HG02981 (cell line): ENCODE data around the gene OTUD7B.

Source experiments
- ATAC-seq: cut with Tn5 transposase; IDR thresholded peaks from one replicate; pipeline ENCODE4 v1.9.1; 2021; ENCODE audit warnings: mild to moderate bottlenecking, moderate library complexity; ENCODE audit not compliant: unreplicated experiment

The OTUD7B gene

DNA sequence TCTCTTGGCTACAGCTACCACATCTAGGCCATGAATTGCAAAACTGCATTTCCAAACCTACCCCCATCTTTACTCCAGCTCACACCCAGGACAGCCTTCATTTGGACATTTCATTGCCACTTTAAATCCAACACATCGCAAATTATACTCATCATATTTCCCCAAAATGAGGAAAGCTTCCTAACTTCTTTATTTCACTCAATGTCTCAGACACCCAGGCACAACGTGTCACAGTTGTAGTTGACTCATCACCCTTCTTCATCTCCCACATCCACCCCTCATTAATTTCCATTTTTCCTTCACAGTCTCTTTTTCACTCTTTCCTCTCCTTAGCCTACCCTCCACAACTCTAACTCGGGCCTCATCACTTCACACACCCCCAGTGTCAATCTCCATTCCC, 6.7 kb downstream of the OTUD7B start:
- no peak for ATAC-seq

GRCh38 chr1:150002217-150002616, 8.3 kb downstream of the OTUD7B start:
- ATAC-seq, result no peak

- no peak for ATAC-seq
Measured at GRCh38 chr1:150001415-150001814, 9.1 kb downstream of the OTUD7B start.

DNA sequence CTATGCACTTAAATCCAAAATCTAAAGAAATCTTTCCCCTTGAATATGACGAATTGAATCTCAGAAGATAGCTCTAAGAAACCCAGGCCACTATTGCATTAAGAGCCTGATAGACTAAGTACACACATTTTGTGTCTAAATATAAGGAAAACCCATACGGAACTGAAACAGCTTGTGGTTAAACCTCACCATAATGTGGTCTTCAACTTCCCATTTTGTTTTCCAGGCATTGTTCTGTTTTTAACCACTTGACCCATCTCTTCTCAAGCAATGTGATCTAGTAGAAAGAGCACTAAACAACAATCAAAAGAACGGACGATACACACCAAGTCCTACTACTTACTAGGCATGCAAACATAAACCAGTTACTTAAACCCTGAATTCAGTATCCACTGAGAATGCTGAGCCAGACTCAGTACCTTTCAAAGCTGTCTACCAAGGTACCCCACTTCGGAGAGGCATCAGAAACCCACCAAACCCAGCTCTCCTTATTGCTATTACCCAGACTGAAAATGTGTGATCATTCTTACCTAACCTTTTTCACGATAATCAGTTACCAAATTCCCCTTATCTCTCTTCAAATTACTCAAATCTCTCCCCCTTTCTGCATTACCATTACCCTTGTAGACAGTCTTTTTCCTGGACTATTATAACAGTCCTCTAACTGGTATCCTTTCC, 12.8 kb downstream of the OTUD7B start:
- ATAC-seq, result no peak

DNA sequence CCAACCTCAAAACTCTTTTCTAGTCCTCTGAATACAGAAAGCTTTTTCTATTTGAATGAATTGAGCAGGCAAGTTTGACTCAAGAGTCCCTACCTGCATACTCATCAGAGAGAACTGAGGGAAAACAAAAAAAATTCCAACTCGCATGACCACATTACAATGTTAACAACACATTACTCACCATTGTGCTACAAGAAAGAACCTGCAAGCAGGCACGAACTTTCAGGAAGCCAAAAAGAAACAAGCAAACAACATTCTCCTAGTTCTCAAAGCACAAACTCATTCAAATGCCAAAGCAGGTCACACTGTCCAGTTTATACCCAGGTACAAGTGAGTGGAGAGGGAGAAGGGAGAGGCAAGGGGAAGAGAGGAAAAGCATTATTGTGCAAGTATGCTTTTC, 14.6 kb downstream of the OTUD7B start:
- ATAC-seq, result no peak

- ATAC-seq, result no peak
Measured at GRCh38 chr1:149993764-149994163, 16.8 kb downstream of the OTUD7B start.

DNA sequence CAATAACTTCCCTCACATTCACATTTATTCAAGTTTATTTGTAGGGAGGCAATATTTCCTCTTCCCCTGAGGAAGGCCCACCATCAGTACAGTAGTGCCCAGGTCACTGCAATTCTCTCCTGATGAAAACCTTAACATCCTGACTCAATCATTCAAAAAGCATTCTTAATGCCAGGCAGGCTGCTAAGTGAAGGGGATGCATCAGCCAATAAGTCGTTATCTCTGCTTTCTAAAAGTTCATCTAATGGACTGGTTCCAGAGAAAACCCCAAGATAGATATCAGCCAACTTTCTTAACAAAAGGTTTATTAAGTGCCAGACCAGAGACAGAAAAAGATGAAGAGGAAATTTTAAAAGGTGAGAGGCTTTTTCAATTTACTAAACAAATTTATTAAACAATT, 17.3 kb downstream of the OTUD7B start:
- ATAC-seq, result no peak

DNA sequence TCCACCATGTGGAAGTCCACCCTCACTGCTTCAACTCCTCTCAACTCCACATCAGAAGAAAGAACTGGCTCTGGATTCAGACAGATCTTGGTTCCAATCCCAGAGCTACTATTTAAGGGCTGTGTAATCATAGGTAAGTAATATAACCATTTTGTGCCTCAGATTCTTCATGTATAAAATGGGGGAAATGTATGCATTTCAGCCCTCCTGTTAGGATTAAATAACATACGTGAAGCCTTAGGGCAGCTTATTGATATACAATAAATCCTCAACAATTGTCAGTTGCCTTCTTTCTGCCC, 23.3 kb downstream of the OTUD7B start:
- no peak for ATAC-seq

DNA sequence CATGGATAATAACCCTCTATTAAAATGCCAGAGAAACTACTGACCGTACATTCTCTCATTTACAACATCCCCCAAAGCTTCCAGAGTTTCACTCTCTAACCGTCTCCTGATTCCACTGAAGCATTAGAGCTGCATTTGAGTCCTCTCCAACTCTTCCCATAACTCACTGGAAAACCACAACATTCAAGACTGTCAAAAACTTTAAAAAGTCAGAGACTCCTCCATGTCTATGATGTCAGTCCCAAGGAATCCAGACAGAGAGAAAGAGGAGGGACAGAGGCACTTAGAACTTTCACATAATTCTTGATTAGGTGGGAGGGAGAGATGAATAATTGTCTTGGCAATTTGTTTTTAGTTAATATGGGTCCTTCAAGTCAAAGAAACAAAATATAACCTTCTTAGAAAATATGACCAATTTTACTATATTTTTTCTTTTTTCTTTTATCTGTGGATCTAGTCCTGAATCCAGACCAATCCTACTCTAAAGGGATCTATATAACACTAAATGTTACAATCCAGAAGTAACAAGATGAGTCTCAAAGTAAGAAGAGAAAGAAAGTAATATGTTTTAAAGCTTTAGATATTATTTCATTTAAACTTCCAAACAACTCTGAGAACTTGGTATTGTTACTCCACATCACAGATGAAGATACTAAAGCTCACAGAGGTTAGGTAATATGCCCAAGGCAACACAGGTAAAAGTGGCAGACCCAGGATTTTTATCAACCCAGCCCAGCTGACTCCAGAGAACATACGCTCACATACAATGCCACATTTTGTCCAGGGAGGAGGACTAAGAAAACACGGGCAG, 23.8 kb downstream of the OTUD7B start:
- no peak for ATAC-seq

DNA sequence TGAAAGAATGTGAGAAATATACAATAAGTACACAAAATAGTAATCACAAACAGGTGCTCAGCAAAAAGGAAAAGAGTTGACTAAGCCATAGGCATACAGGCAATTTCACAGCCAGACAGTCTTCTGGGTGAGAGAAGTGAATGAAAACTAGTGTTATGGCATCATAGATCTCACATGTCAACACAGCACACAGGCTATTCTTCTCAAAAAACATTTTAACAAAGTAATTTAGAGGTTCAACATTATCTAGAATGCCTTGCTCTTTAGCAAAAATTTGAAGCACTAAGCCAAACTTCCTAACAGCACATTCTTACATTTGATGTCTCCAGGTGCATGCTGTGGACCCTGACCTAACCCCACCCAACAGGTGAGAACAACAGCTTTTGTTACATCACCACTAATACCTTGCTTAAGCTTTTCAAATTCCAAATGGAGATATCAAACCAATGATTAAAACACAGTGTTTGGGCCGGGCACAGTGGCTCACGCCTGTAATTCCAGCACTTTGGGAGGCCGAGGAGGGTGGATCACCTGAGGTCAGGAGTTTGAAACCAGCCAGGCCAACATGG, 30.5 kb downstream of the OTUD7B start:
- ATAC-seq, result no peak

DNA sequence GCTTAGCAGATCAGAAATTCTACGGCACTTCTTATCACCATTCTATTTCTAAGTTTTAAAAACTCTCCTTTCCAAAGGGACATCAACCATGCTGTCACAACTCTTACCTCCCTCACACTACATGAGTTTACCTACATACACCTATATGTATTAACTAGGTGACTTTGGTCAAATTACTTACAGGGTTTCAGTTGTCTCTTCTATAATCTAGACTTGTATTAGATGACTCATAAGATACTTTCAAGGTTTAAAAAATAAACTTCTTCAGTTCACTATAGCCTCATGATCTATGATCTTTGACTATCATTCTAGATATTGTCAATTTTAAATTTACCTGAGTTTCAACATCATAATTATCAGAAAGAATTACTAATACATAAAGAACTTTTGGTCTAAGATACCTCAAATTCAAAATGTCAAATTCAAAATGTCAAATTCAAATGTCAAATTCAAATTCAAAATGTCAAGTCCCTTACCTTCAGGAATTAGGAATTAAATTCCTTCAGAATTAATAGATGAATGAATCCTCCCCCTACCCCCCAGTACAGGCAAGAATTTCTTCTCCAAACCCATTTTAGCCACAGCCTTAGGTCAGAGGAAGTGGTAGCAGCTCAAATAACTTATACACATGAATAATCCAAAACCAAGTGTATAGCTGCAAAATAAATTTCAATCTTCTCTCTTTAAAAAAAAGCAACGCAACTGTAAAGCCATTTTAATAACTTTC, 31.1 kb downstream of the OTUD7B start:
- ATAC-seq, result no peak

GRCh38 chr1:149978547-149979023, 31.9 kb downstream of the OTUD7B start:
- ATAC-seq, result no peak

DNA sequence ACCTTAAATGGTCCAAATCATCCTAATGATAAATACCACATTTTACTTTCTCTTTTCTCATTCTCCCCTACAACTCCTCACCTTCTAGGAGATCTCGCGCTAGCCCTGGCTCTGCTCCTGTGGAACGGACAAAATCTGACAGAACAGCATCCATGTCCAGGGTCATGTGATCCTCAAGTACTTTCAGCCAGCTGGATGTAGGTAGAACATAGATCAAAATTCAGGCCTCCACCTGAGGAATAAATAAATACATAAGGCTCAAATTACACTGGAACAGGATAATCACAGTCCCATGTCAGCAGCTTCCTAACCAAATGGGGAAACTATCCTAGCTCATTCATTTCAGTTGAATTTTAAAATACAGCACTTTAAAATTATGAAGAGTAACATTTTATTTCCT, 33.2 kb downstream of the OTUD7B start:
- no peak for ATAC-seq

- ATAC-seq, result no peak
Measured at GRCh38 chr1:149972547-149972946, 38.0 kb downstream of the OTUD7B start.

DNA sequence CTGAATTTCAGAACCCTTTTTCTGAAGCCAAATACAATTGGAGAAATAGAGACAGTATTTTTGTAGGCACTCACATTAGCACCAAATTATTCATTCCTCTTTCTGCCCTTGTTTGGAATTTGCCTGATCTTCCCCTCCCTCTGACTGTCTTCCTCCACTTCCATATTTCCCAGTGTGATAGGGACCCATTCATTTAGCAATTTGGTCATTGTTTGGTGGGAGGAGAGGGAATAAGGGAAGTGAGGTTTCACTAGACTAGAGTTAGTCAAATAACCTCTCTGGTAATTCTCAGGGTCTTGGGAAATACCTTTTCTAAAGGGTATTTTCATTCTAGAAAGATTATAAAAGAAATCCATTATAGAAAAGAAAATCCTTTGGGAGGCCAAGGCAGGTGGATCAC, 42.9 kb downstream of the OTUD7B start:
- no peak for ATAC-seq

DNA sequence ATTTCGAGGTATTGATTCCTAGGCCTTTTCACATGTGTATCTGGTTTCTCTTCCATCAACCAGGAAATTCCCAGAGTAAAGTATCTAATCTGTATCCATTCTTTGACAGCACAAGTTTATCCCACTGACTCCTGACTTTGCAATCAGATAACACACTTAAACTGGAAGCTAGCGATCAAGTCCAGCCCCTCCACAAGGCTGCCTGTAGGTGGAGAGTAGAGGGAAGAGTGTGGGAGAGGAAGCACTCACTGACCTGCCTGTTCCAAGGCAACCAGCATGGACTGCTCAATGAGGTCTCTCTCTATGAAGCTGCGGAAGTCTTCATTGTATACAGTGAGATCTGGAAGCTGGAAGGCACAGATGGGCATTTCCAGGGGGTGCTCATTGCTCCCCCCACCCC, 43.5 kb downstream of the OTUD7B start:
- ATAC-seq, result no peak

GRCh38 chr1:149966405-149966804, 44.1 kb downstream of the OTUD7B start:
- ATAC-seq, result no peak

DNA sequence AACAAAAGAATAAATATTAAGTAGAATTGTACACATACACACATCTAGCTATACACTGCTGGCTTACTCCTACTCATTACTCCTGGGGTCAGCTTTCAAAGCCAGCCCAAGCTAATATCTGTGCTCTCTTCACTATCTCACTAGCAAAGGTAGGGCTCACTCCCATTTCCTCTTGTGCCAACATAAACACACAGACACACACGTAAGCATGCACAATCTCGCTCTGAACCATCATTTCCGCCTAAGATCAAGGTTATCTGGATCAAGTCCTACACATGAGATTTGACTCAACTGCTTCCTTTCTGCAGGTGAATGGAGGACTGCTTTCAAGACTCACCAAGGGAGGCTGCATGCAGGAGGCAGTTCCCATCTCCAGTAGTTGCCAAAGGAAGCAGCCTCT, 45.1 kb downstream of the OTUD7B start:
- no peak for ATAC-seq

DNA sequence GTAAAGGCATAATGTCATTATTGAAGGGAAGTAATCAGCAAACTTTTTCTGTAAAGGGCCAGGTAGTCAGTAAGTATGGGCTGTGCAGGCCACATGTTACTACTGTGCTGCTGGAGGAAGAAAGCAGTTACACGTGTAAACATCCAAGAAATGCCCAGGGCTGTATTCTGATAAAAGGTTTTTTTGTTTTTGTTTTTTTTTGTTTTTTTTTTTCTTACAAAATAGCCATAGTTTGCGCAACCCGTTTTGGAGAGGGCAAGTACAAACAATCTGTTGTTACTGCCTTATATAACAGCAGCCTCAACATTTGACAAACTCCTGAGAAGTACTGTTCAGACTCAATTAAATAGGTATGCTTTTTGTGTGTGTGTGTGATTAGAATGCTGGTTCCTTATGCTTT, 47.2 kb downstream of the OTUD7B start:
- ATAC-seq, result no peak

- ATAC-seq, result no peak
Measured at GRCh38 chr1:149962736-149963135, 47.8 kb downstream of the OTUD7B start.

- peak; percentile 40 for ATAC-seq
Measured at GRCh38 chr1:149962039-149962647, 48.4 kb downstream of the OTUD7B start.
